ENCODE measurements around the gene MMP23B.

DNA sequence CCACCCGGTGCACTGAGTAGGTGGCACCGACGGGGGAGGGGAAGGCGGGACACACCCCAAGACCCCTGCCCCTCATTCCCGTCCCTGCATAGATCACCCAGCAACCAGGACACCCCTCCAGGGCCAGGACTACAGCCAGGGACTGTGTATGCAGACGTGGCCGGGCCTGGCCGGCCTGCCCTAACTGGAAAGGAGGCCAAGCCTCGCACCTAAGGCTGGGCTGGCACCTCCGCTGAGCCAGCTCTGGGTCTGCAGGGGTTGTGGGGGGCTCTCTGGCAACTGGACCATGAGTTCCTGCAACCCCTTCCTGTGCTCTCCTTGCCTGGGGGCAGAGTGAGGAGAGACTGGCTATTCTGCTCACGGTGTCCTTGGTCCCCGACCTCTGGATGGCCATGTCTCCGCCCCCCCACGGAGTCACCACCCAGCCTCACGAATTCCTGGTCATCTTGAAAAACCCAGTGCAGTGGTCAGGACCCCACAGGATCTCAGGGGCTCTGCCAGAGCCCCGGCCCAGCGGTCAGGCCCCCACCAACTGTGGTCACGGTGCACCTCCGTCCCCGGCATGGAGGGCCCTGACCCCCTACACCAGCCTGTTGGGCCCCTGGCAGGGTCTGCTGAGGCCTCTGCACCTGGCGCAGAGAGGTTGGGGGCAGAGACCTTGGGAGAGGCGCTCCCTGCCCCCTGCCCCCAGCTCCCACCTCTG, 31.0 kb upstream of the MMP23B start:
- TF ChIP-seq CTCF (IDR thresholded peaks at IDR 0.05) (no peak), EP300 (IDR thresholded peaks at IDR 0.05) (no peak), POLR2AphosphoS5 (IDR thresholded peaks at IDR 0.05) (no peak)

All from gastroesophageal sphincter (tissue), 3 donors.